K562 (cell line): ENCODE measurements around the gene DNMT1. TPM values are rescaled to one million over a fixed set of nuclear protein-coding genes. Genes with fewer than 3 reads are reported as not detected.

Experiments used
- ATAC-seq: fragments of 200-7000 bp; cut with Tn5 transposase; 3 replicates; pipeline ENCODE4 v1.9.1; 2020; ENCODE audit warnings: moderate library complexity
- BruUV-seq: library from RNA; stranded (reverse); fragments of 400-500 nt; replicated peaks from 2 replicates; lab custom pipeline; 2021; lab: Mats Ljungman, UMichigan
- CTCF ChIA-PET: fragments of 300-600 bp; formaldehyde crosslinking; extraction: SDS; loops from one replicate; lab custom pipeline; 2021; ENCODE audit warnings: low intra/inter-chr PET ratio; lab: Yijun Ruan, JAX
- POLR2A ChIA-PET: fragments of 300-600, 350-650 bp; sonication (Branson Sonifier 250); formaldehyde crosslinking; extraction: SDS; loops from one replicate; lab custom pipeline; 2021; ENCODE audit warnings: antibody characterized with exemption, inconsistent platforms; lab: Yijun Ruan, JAX
- DNase-seq, 4 experiments: peaks; one replicate each; pipeline versions ENCODE4 v3.0.0 to v3.0.0-alpha.2; 2011 to 2018; ENCODE audit warnings: low spot score in 3 of 4, mixed read lengths in 3 of 4; ENCODE audit errors: extremely low read depth in 1 of 4
- FAIRE-seq: peaks from 2 replicates; lab custom pipeline; 2011; peaks lifted over from hg19 to GRCh38; lab: Jason Lieb, UNC
- H2AFZ ChIP-seq: 2 replicates; pipeline ENCODE4 v1.6.0; 2011; ENCODE audit warnings: low read depth, low read length, control low read depth, inconsistent platforms
- H3K27ac ChIP-seq: fragments of 200-600 bp; 3 replicates; pipeline ENCODE4 v1.8.0; 2011; ENCODE audit warnings: low read depth, mild to moderate bottlenecking, control low read depth, inconsistent platforms, low read length, moderate library complexity, mixed read lengths; ENCODE audit errors: extremely low read depth
- H3K27me3 ChIP-seq, 2 experiments: fragments of 300-600 bp in 1 of 2; 2 replicates in 1 of 2; 3 replicates in 1 of 2; pipeline versions ENCODE4 v1.6.0 to v1.8.0; 2011; ENCODE audit warnings: inconsistent platforms in 2 of 2, low read length in 2 of 2, mild to moderate bottlenecking in 1 of 2, mixed read lengths in 1 of 2, moderate library complexity in 1 of 2; ENCODE audit not compliant: control insufficient read depth in 2 of 2, insufficient read depth in 2 of 2
- H3K36me3 ChIP-seq: fragments of 300-600 bp; 3 replicates; pipeline ENCODE4 v1.8.0; 2011; ENCODE audit warnings: mild to moderate bottlenecking, low read length, inconsistent platforms; ENCODE audit not compliant: control insufficient read depth, insufficient read depth
- H3K4me1 ChIP-seq, 2 experiments: fragments of 200-600 bp in 1 of 2; replicated peaks in 1 of 2; 2 replicates in 1 of 2; 3 replicates in 1 of 2; pipeline versions ENCODE4 v1.5.1 to v1.8.0; 2011; ENCODE audit warnings: inconsistent platforms in 2 of 2, low read length in 2 of 2, mild to moderate bottlenecking in 1 of 2, mixed read lengths in 1 of 2, moderate library complexity in 1 of 2; ENCODE audit not compliant: control insufficient read depth in 2 of 2, insufficient read depth in 2 of 2
- H3K4me2 ChIP-seq: 2 replicates; pipeline ENCODE4 v1.6.1; 2011; ENCODE audit warnings: low read length, control low read depth, inconsistent platforms, mixed read lengths; ENCODE audit not compliant: insufficient read depth
- H3K4me3 ChIP-seq: fragments of 200-600 bp; sonication (generic), shearing (Covaris generic); 2 replicates; pipeline ENCODE4 v1.5.1; 2016; ENCODE audit warnings: control low read depth, inconsistent platforms
- H3K79me2 ChIP-seq: fragments of 200-600 bp; 3 replicates; pipeline ENCODE4 v1.8.0; 2011; ENCODE audit warnings: low read length, inconsistent platforms; ENCODE audit not compliant: control insufficient read depth, insufficient read depth
- H3K9ac ChIP-seq, 2 experiments: 2 replicates each; pipeline versions ENCODE4 v1.6.0 to v1.6.1; 2011; ENCODE audit warnings: low read depth in 2 of 2, low read length in 2 of 2, control low read depth in 1 of 2, inconsistent platforms in 1 of 2, mild to moderate bottlenecking in 1 of 2, mixed read lengths in 1 of 2; ENCODE audit not compliant: insufficient read depth in 1 of 2
- H3K9me1 ChIP-seq: one replicate; pipeline ENCODE4 v1.6.0; 2011; ENCODE audit warnings: inconsistent platforms, mild to moderate bottlenecking, low read length, moderate library complexity; ENCODE audit not compliant: control insufficient read depth, insufficient read depth
- H3K9me3 ChIP-seq: replicated peaks from 2 replicates; pipeline ENCODE4 v1.5.1; 2011; ENCODE audit warnings: low read depth, low read length, inconsistent platforms; ENCODE audit not compliant: control insufficient read depth, insufficient read depth
- H4K20me1 ChIP-seq: replicated peaks from 2 replicates; pipeline ENCODE4 v1.6.1; 2011; ENCODE audit warnings: low read length, inconsistent platforms, mixed read lengths; ENCODE audit not compliant: control insufficient read depth, insufficient read depth
- CCAR2 ChIP-seq: fragments of 200-400 bp; formaldehyde crosslinking; IDR thresholded peaks from 2 replicates; pipeline ENCODE4 v1.6.1; 2017; ENCODE audit warnings: mild to moderate bottlenecking, low read depth, low read length
- HDAC2 ChIP-seq: fragments of 450-650 bp; IDR thresholded peaks from 2 replicates; pipeline ENCODE4 v1.6.1; 2016; ENCODE audit warnings: mild to moderate bottlenecking
- HNRNPL ChIP-seq: fragments of 200-400 bp; formaldehyde crosslinking; IDR thresholded peaks from 2 replicates; pipeline ENCODE4 v1.6.1; 2017; ENCODE audit warnings: low read depth, mild to moderate bottlenecking, low read length
- NBN ChIP-seq: fragments of 450-650 bp; IDR thresholded peaks from 2 replicates; pipeline ENCODE4 v1.6.1; 2016; ENCODE audit warnings: low read depth, mild to moderate bottlenecking
- NCOR1 ChIP-seq: fragments of 450-650 bp; IDR thresholded peaks from 2 replicates; pipeline ENCODE4 v1.6.1; 2016; ENCODE audit warnings: mild to moderate bottlenecking, moderate library complexity
- POLR2G ChIP-seq: fragments of 200-400 bp; formaldehyde crosslinking; IDR thresholded peaks from 2 replicates; pipeline ENCODE4 v1.6.1; 2017; ENCODE audit warnings: low read depth, mild to moderate bottlenecking, antibody characterized with exemption, low read length, moderate library complexity
- POLR3G ChIP-seq: IDR thresholded peaks from 2 replicates; pipeline ENCODE4 v1.6.1; 2011; ENCODE audit not compliant: insufficient read length, insufficient replicate concordance; ENCODE audit errors: extremely low read depth
- RB1 ChIP-seq: fragments of 450-650 bp; IDR thresholded peaks from 2 replicates; pipeline ENCODE4 v1.6.1; 2017; ENCODE audit warnings: low read depth, mild to moderate bottlenecking
- RBM15 ChIP-seq: fragments of 200-400 bp; formaldehyde crosslinking; IDR thresholded peaks from 2 replicates; pipeline ENCODE4 v1.6.1; 2018; ENCODE audit warnings: mild to moderate bottlenecking, low read length, moderate library complexity; ENCODE audit not compliant: insufficient read depth
- RBM22 ChIP-seq: fragments of 200-400 bp; formaldehyde crosslinking; IDR thresholded peaks from 2 replicates; pipeline ENCODE4 v1.6.1; 2018; ENCODE audit warnings: low read length, low read depth; ENCODE audit not compliant: poor library complexity, severe bottlenecking
- RHOXF2B ChIP-seq: fragments of 250-450 bp; sonication (Bioruptor Pico); conservative IDR thresholded peaks from 2 replicates; pipeline ENCODE4 v1.5.1; 2021
- SRSF1 ChIP-seq: fragments of 200-400 bp; formaldehyde crosslinking; IDR thresholded peaks from 2 replicates; pipeline ENCODE4 v1.6.1; 2017; ENCODE audit warnings: mild to moderate bottlenecking, low read depth, low read length, moderate library complexity
- TEAD4 ChIP-seq, 2 experiments: sonication (generic) in 1 of 2; formaldehyde crosslinking in 1 of 2; IDR thresholded peaks; 2 replicates each; pipeline versions ENCODE4 v1.6.1 to v1.8.0; 2012 to 2022; ENCODE audit warnings: borderline replicate concordance in 1 of 2, inconsistent platforms in 1 of 2, low read length in 1 of 2, mild to moderate bottlenecking in 1 of 2, missing genetic modification reagents in 1 of 2
- TFE3 ChIP-seq: fragments of 450-650 bp; formaldehyde crosslinking; IDR thresholded peaks from 2 replicates; pipeline ENCODE4 v1.4.0; 2020; ENCODE audit warnings: mild to moderate bottlenecking, mixed read lengths
- ZFP1 ChIP-seq: fragments of 450-650 bp; formaldehyde crosslinking; IDR thresholded peaks from 2 replicates; pipeline ENCODE4 v1.4.0; 2020; ENCODE audit warnings: mild to moderate bottlenecking, mixed read lengths
- ZFP36 ChIP-seq: fragments of 150-350 bp; IDR thresholded peaks from 2 replicates; pipeline ENCODE4 v1.6.1; 2018; ENCODE audit warnings: low read length, low read depth; ENCODE audit not compliant: partially characterized antibody
- ZHX1 ChIP-seq: fragments of 150-350 bp; conservative IDR thresholded peaks from 2 replicates; pipeline ENCODE4 v1.6.1; 2014; ENCODE audit warnings: low read length
- ZNF77 ChIP-seq: fragments of 250-450 bp; sonication (Bioruptor Pico); IDR thresholded peaks from 2 replicates; pipeline ENCODE4 v1.5.0; 2020
- WGBS: fragments of 100-300 bp; shearing (Covaris generic); methylation state at CpG from one replicate; pipeline ENCODE4 v1.1.6; 2016; ENCODE audit warnings: low coverage, mixed read lengths; ENCODE audit not compliant: insufficient coverage; ENCODE audit errors: missing lambda C conversion rate; 5-methylcytosine and 5-hydroxymethylcytosine counted together
- in situ Hi-C: fragments of 300-500 bp; cut with MboI; formaldehyde crosslinking; loops from 4 replicates; pipeline ENCODE4 v1.15.0; 2018; ENCODE audit warnings: inconsistent platforms, mixed read lengths
- intact Hi-C: fragments of 100-400 bp; cut with micrococcal nuclease; formaldehyde crosslinking; loops from 2 replicates; pipeline ENCODE4 v1.14.2; 2022
- polyA plus RNA-seq, 8 experiments: library from polyadenylated mRNA; depleted of rRNA in 4 of 8; stranded (reverse) in 5 of 8; unstranded in 3 of 8; fragments of >200 nt; fragmentation: Nextera tagmentation in 2 of 8; fragmentation: Illumina TruSeq in 1 of 8; extraction: Ambion mirVana in 2 of 8; extraction: Trizol in 1 of 8; gene quantifications; 2 replicates each; pipeline versions ENCODE4 v1.2.1 to v1.2.3, GENCODE V29; 2011 to 2014; ENCODE audit warnings: inconsistent platforms in 1 of 8, missing spikeins in 1 of 8
- total RNA-seq, 7 experiments: library from RNA; depleted of rRNA in 6 of 7; stranded (reverse); fragments of >200 nt in 6 of 7; fragmentation: Illumina TruSeq in 2 of 7; extraction: Trizol in 2 of 7; gene quantifications; 2 replicates each; pipeline versions ENCODE4 v1.2.1 to v1.2.3, GENCODE V29; 2011 to 2021; ENCODE audit warnings: low replicate concordance in 1 of 7

Gene DNMT1
- total and polyA plus RNA-seq, 9 of the 15 experiments (the other 6 are each of a cell fraction or from before 2014, with no cell fraction given) = 80.1 to 271 (median 121) TPM

DNA sequence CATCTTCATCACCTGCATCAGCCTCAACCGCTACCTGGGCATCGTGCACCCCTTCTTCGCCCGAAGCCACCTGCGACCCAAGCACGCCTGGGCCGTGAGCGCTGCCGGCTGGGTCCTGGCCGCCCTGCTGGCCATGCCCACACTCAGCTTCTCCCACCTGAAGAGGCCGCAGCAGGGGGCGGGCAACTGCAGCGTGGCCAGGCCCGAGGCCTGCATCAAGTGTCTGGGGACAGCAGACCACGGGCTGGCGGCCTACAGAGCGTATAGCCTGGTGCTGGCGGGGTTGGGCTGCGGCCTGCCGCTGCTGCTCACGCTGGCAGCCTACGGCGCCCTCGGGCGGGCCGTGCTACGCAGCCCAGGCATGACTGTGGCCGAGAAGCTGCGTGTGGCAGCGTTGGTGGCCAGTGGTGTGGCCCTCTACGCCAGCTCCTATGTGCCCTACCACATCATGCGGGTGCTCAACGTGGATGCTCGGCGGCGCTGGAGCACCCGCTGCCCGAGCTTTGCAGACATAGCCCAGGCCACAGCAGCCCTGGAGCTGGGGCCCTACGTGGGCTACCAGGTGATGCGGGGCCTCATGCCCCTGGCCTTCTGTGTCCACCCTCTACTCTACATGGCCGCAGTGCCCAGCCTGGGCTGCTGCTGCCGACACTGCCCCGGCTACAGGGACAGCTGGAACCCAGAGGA, 80.6 kb downstream of the DNMT1 start:
- Histone ChIP-seq H3K9ac (no peak overlapping the region; a peak in 1 of 4 replicates), H3K27ac (no peak overlapping the region), H3K4me1 (peaks cover 3 to 89% of the 10 kb centered on the region in 2 experiments; a peak in 3 of 5 replicates), H3K36me3 (peaks cover 70% of the 10 kb centered on the region; the same call in 2 of the 3 replicates), H4K20me1 (peaks cover 4% of the 10 kb centered on the region; the same call in 1 of the 2 replicates), H2AFZ (no peak overlapping the region), H3K4me3 (no peak overlapping the region), H3K9me3 (no peaks in the 10 kb centered on the region), H3K4me2 (no peak overlapping the region), H3K27me3 (no peaks in the 10 kb centered on the region), H3K79me2 (peaks cover 14% of the 10 kb centered on the region), H3K9me1 (no peaks in the 10 kb centered on the region)
- WGBS = 94% methylated on average over 28 of the region's 43 CpGs
- ATAC-seq (peak; percentile 7), DNase-seq (peak in 3 of 4 experiments; percentile 18 to 23 (median 21)), FAIRE-seq (no peak)
- BruUV-seq = no TSS peak
- CTCF ChIA-PET = interaction anchor here (0.5 kb wide), 1 partner anchor 59 kb away, joined by 3 read pairs; no protein-coding TSS in a partner anchor
- in situ Hi-C loops = no loop called here
- POLR2A ChIA-PET = interaction anchor here (0.6 to 5.8 kb wide), 7 partner anchors 7 to 181 kb away, joined by 3 to 49 read pairs (median 5); partner anchors contain the start of gene PPAN
- intact Hi-C loops = loop anchor here (1.0 to 5.0 kb wide), 2 partner anchors 40 to 182 kb away; no protein-coding TSS in a partner anchor
- no peak; the same call in 1 of the 2 replicates for TF ChIP-seq RHOXF2B (CRISPR knock-in tag)
- TF ChIP-seq NCOR1 = no peak
- TF ChIP-seq TFE3 = no peak
- peak; percentile 78 for TF ChIP-seq POLR2G
- TF ChIP-seq ZFP36 = no peak
- TF ChIP-seq HNRNPL = peak; percentile 97
- no peak for TF ChIP-seq CCAR2
- peak; percentile 74 for TF ChIP-seq RBM22
- TF ChIP-seq ZHX1 = no peak
- 0 out of 2 replicates have a peak, but pooled peaks have one; percentile 7 for TF ChIP-seq ZNF77 (CRISPR knock-in tag)
- no peak for TF ChIP-seq RBM15
- no peak for TF ChIP-seq POLR3G
- no peak for TF ChIP-seq HDAC2
- peak; percentile 9; the same call in 1 of the 2 replicates for TF ChIP-seq TEAD4 (IDR thresholded peaks at IDR 0.05; ENCODE audit: low read length)
- TF ChIP-seq TEAD4 (CRISPR knock-in tag; IDR thresholded peaks at IDR 0.05; ENCODE audit: borderline replicate concordance) = no peak
- TF ChIP-seq ZFP1 (CRISPR knock-in tag) = no peak
- TF ChIP-seq NBN = no peak
- TF ChIP-seq RB1 = no peak
- peak; percentile 73; the same call in 1 of the 2 replicates for TF ChIP-seq SRSF1
